ENCODE data around the gene PIGU.

- TF ChIP-seq ATF1 (CRISPR knock-in tag; IDR thresholded peaks at IDR 0.05) (no peak), ATF1 (tag; IDR thresholded peaks at IDR 0.05) (no peak), SMAD3 (CRISPR knock-in tag; conservative IDR thresholded peaks at IDR 0.05) (no peak), GABPA (tag; conservative IDR thresholded peaks at IDR 0.05; ENCODE audit: low read depth) (no peak), SMAD1 (IDR thresholded peaks at IDR 0.05; ENCODE audit: low read depth, low read length, partially characterized antibody) (no peak), ARID4B (CRISPR knock-in tag; IDR thresholded peaks at IDR 0.05) (no peak), ZNF324 (CRISPR knock-in tag; IDR thresholded peaks at IDR 0.05) (no peak)
These were observed 135.5 kb downstream of the PIGU start for GRCh38 chr20:34541264-34541901.

Measured in K562 (cell line).